Inflammatory macrophage treated with lipopolysaccharide for 1 hour (primary cell): ENCODE results near the gene TTYH3.
A peak's percentile ranks its signal among the peaks of the same experiment; 100 is the strongest.

ENCODE experiments used
- DNase-seq, 2 donors: peaks; one replicate each; pipeline ENCODE4 v3.0.0-alpha.2; 2020 to 2022

TTYH3 gene

DNA sequence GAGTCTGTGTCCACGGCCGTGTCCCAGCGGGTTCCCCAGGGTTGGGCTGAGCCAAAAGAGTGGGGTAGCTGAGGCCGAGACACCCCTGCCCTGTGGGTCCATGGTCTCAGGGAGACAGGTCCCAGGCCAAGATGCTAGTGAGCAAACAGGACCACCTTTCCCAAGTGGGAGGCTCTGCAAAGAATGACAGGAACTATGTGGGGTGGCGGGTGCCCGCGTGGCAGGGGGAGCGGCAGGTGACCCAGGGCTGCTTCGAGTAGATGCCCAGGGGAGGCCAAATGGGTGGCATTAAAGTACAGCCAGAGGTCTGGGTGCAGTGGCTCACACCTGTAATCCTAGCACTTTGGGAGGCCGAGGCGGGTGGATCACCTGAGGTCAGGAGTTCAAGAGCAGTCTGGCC lies 18.2 kb downstream of the TTYH3 start:
- DNase-seq = no peak

DNA sequence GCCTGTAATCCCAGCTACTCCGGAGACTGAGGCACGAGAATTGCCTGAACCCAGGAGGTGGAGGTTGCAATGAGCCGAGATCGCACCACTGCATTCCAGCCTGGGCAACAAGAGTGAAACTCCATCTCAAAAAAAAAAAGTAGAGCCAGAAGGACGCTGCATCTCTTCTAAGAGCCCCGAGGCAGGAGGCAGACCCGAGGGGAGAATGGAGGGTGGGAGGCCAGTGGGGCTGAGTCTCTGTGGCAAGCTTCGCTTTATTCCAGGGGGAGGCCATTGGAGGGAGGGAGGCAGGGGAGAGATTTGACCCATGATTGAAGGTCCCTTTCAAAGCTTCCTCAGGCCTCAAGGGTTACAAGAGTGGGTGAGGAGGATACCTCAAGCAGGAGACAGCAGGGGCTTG lies 18.7 kb downstream of the TTYH3 start:
- no peak for DNase-seq

DNA sequence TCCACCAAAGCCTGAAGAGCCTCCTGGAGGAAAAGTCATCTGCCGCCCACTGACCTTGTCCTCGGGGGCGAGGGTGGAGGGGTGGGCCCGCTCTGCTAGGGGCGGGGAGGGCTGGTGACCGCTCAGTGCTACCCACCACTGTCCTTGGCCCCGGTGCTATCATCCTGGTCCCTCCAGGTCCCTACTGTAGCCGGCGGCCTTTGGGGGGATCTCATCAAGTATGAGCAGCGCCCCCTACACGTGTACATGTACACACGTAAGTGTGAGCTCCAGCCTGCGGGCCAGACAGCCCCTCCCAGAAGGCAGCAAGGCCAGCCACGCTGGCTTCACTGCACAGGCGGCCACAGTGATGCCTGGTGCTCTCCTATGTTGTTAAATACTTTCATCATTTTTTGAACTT lies 19.6 kb downstream of the TTYH3 start:
- DNase-seq = no peak

DNA sequence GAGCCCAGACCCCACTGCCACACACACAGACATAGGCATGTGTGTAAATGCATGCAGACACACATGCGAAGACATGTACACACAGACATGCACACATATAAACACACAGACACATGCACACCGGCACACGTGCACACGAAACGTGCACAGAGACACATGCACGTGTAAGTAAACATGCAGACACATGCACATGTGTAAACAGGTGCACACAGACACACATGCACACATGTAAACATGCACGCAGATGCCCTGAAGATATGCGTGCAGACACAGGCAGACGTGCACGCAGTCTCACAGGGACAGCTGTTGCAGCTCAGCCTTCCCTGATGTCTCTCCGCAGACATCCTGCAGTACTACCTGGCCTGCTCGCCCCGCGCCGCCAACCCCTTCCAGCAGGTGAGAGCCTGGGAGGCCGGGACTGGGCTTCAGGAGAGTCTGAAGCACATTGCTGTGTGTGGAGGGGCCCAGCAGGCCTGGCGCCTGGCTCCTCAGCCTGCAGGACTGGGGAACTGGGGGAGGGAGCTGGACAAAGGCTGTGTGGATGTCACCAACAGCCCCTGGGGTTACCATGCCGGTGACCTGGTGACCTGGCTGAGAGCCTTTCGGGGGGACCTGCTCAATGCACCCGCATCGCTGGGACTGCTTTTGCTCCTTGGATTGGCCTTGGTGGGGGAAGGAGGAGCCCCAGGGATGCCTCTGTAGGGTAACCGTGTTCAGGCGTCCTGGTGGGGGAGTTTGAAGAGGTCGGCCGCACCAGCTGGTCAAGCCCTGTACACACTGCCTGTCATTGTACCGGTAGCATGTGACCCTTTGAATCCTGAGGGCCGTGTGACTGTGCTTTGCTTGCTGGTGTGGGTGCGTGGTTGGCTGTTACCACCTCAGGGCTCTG lies 20.3 kb downstream of the TTYH3 start:
- DNase-seq = no peak

DNA sequence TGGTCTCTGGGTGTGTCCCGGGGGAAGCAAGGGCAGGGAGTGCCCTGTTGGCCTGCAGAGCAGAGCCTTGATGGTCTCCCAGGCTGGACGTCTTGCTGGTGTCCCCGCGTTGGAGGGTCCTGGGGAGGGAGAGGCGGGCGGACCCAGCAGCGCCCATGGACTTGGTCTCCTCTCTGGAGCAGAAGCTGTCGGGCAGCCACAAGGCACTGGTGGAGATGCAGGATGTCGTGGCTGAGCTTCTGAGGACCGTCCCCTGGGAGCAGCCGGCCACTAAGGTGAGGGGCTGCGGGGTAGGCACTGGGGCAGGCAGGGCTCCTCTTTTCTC lies 20.9 kb downstream of the TTYH3 start:
- no peak for DNase-seq

DNA sequence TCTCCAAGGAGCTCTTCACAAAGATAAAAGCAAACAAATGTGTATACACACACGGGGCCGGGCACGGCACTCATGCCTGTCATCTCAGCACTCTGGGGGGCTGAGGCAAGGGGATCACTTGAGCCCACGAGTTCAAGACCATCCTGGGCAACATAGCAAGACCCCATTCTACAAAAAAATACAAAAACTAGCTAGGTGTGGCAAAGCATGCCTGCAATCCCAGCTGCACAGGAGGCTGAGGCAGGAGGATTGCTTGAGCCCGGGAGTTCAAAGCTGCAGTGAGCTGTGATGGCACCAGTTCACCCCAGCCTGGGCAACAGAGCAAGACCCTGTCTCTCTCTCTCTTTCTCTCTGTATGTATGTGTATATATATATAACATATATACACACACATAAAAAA lies 22.3 kb downstream of the TTYH3 start:
- no peak for DNase-seq

DNA sequence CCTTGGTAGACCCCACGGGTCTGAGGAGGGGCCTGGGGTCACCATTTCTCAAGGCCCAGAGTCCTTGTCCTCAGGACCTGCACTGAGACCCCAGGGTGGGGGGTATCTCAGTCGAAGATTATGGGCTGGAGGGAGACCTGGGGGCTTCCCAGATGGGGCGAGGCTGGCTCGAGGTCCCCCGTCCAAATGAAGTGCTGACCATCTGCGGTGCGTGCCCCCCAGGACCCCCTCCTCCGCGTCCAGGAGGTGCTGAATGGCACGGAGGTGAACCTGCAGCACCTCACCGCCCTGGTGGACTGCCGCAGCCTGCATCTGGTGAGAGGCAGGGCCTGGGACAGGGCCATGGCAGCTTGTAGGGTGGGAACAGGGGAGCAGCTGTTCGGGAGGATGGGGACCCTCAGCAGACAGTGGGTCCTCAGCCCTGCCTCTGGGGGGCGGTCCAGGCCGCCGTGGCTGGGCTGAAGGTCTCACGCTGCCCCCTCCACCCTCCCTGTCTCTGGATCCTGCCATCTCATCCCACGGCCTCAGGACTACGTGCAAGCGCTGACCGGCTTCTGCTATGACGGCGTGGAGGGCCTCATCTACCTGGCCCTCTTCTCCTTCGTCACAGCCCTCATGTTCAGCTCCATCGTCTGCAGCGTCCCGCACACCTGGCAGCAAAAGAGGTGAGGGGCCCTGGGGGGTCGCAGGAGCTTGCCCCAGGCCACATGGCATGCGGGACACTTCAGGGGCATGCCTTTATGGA lies 24.3 kb downstream of the TTYH3 start:
- DNase-seq = no peak

DNA sequence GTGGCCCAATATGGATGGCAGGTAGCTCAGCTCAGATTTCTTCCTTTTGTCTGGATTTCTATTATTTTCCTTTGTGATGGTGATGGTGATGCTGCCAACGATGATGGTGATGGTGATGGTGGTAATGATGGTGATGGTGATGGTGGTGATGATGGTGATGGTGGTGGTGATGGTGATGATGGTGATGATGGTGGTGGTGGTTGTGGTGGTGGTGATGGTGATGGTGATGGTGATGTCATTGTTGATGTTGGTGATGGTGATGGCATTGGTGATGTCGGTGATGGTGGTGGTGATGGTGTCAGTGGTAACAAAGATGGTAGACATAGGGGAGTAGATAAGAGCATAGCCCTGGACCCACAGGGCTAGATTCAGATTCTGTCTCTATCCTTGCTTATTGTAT lies 25.4 kb downstream of the TTYH3 start:
- no peak for DNase-seq

DNA sequence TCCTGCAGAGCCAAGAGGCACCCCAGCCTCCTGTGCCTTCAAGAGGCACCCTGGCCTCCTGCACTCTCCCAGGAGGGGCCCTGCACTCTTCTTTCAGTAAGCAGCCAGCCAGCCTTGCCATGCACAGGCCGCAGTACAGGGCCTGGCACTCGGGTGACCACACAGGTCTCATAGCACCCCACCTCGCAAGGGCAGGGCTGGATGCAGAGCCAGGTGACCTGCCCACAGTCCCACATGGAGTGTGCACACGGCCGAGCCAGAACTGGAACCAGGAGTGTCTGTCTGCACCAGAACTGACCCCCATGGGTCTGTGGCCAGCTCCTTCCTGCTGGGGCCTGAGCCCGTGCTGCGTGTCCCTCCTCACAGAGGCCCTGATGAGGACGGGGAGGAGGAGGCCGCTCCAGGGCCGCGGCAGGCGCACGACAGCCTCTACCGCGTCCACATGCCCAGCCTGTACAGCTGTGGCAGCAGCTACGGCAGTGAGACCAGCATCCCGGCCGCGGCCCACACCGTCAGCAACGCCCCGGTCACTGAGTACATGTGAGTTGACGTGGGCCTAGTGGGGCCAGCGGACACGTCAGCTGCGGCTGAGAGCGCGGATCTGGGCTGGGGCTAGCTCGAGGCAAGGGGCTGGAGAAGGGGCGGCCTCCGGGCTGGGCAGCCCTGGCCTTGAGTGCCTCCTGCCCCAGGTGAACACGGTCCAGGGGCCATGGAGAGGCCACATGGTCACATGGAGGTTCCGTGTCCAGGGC lies 26.3 kb downstream of the TTYH3 start:
- no peak for DNase-seq

DNA sequence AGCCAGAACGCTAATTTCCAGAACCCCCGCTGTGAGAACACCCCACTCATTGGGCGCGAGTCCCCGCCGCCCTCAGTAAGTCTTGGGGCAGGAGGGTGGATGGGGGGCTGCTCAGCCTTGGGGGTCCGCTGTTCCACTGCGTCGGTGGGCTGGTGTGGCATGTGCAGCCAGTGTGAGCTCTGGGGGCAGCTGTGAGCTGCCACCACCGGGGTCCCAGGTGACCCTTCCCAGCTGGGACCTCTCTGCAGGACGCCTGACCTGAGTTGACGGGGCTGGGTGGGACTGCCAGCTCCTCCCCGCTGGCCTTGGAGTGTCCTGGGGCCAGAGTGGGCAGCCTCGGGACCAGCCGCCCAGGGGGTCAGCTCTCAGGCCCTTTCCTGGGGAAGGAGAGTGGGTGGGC lies 27.2 kb downstream of the TTYH3 start:
- DNase-seq = no peak

DNA sequence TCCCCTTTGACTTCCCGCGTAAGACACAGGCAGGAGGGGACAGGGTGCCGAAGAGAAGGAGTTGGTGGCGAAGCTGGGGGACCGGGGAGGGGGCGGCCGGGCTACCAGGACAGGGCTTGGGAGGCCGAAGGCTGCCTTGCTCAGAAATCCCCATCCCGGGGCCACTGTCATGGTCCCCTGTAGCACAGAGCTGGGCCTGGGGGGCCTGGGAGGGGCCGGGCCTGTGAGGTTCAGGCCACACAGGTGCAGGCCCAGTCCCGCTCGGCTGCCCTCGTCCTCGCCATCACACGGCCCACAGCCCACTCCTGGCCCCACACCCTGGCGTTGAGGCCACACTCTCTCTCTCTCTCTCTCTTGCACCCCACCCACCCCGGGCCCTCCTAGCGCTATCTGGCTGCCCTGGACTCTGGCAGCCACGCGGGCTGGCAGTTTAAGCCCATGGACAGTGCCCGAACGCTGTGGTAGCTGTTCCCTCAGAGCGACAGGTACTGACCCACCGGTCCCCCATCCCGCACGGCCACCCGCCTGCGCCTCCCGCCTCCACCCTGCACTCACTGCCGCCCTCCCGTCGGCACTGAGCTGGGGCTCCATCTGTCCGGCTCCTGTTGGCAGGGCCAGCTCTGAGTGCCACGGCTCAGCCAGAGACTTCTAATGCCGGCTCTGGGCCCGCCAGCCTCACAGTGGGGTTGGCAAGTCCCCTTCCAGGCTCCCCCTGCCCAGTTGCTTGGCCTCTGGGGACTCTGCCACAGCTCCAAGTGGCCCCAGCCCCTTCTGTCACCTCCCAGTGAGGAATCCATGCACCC lies 28.0 kb downstream of the TTYH3 start:
- DNase-seq = no peak

DNA sequence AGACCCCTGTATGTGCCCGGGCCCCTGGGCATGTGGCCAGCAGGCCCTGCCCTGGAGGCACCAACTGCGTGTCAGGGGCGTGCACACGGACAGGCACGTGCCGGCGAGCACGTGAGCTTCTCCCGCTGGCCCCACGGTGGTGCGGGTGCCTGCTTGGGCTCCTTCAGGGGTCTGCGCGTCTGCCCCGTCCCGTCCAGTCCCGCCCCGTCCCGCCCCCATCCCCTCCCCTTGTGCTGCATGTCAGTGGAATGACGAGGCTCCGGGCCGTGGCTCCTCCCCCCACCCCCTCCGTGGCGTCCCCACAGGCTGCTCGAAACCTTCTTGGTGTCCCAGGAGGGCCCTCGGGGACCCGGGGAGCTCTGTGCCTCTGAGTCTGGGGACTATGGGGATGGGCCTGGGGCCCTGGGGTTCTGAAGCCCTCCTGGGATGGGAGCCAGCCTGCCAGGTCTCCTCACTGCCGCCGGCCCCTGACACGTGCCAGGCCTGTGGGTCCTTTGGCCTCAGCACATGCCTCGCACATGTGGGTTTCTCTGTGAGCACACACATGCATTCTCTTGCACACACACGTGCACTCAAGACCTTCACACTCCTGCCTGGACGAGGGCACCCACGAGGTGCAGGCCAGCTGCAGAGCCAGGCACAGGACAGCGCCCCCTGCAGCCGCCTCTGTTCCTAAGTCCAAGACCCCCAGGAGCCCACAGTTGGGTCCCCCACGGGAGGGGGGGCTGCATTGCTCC lies 28.7 kb downstream of the TTYH3 start:
- DNase-seq = no peak

DNA sequence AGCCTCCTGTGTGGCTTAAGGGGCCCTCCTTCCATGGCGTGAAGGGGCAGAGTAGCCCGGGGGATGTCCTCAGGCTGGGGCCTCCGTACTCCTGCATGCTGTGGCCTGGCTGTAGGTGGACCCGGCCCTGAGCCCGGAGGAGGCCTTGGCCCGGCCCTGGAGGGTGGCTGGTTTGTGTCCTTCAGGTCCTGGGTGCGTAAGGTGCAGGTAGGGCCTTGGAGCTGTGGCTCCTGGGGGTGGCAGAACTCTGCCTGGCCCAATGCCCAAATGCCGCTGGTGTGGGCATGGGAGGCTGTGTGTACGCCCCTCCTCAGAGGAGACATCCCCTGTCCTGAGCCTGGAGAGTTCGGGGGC lies 29.3 kb downstream of the TTYH3 start:
- no peak for DNase-seq

DNA sequence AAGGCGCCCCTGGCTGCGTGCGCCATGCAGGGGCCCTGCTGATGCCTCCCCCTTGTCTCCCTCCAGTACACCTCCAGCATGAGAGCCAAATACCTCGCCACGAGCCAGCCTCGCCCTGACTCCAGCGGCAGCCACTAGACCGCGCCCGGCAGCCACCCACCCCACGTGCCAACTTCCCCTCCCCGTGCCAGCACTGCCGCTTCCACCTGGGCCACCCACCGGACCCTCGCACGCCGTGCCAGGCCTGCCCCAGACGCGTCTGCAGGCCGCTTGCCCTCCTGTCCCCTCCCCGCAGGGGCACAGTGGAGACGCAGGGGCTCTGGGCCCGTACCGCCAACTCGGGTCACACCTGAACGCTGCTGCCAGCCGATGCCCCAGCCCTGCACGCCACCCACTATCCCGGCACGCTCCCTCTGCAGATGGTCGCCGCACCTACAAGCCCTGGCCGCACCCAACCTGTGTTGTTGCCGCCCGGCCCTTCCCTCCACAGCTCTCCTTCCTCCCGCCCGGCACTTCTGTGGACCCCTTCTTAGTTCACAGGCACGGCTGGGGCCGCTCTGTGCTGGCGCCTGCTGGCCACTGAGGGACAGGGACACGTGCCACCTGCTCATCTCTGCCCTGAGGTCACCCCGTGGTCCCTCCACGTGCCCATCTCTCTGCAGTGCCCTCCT lies 30.0 kb downstream of the TTYH3 start:
- no peak for DNase-seq

DNA sequence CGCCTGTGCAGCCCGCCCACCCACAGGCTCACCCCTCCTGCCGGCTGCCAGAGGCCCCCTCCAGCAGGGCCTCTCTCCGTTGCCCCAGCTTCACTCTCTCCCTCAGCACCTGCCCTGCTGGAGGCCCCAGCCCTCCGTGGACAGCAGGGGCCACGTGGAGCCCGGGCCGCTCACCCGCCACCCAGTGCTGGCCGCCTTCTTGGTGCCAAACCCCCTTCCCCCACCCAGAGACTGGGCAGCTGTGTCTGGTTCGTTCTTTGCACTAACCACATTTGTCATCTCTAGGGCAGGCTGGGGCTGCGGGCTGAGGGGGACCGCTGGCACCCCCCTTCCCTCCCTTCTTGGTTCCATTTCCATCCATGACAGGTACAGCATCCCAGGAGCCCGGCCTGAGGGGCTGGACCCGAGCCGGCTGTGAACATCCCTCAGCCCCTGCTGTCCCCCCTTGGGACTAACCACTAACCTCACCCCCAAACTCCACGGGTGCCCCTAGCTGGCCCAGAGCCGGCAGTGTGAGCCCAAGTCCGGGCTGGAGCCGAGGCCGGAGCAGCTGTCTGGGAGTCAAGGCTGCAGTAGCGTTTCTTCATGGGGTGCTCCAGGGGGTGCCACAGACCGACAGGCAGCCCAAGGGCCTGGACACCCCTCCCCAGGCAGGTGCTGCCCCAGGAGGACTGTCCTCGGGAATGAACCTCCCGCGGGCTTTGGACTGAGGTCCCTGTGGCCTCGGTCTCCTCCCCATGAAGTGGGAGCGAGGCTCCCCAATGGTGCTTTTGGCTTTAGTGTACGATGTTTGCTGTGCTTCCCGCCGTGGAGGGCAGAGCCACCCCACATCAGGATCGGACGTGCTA lies 30.7 kb downstream of the TTYH3 start:
- DNase-seq = no peak

DNA sequence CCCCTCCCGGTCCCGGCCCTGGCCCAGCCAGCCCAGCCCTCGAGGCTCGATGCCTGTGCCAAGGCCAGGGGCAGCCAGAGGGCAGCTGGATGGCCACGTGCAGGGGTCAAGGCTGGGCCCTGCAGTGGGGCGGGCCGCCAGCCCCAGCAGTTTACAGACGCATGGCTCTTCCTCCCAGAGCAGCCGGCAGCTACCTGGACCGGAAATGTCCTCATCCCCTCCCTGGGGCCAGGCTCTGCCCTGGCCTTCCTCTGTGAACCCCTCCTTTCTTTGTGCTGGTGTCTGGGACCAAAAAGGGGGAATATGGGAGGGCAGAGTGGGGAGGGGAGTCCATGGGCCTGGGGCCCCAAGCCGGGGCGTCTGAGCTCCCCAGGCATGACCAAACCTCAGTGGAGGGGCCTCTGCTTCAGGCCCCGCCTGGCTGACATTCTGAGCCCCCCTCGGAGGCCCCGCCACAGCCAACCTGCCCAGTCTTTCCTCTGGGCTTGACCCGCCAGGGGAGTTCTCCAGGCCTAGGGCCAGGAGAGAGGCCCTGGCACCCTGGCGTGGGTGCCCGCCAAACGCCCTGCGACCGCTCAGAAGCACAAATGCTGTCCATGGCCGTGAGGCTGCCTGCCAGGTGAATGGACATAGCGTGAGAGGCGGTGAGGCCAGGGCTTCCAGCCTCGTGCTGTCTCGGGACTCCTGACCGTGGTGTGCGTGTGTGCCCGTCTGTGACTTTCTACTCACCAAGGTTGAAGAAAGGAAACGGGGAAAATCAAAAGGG lies 31.5 kb downstream of the TTYH3 start:
- no peak for DNase-seq

DNA sequence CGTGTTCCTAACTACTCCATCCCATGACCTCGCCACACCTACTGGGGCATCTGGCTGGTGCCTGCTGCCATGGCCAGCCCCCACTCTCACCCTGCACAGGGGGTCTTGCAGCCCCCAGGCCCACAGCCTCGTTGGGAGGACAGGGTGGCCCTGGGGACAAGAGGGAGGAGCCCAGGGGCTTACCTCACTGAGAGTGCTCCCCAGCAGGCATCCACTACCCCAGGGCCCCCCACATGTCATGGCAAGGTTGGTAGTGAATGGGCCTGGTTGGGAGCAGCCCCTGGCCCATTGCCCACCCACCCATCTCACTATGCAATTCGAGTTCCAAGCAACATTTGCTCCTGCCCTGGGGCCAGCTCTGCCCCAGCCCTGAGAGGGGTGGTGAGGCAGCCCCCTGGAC lies 32.2 kb downstream of the TTYH3 start:
- no peak for DNase-seq

DNA sequence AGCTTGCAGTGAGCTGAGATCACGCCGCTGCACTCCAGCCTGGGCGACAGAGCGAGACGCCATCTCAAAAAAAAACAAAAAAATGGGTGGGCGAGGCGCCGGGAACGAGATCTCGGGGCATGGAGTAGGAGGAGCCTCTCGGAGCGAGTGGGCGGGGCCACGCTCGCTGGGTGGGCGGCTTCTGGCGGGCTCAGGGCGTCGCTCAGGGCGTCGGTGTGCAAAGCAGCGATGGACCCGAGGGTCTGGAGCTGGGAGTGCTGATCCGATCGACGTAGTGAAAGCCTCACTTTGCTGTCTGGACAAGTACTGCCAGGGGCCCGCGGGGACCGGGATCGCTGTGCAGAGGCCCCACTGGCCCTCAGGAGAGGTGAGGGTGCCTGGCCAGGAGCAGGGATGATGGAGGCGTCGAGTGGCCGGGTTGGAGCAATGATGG lies 33.6 kb downstream of the TTYH3 start:
- no peak for DNase-seq

DNA sequence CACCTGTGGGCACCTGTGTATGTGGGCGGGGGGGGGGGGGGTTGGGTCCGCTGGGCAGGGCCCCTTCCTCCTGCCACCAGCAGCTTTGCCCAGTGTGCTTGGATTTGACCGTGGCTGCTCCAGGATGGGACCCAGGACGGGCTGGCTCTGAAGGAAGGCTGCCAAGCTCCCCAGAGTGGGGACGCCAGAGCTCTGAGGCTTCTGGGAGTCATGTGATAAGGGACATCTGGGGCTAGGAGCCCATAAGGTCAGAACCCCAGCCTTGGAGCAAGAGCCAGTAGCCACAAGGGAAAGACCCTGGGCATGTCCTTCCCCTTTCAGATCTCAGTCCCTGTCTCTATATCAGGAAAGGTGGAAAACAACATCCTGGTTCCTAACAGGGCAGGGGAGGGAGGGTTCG lies 34.4 kb downstream of the TTYH3 start:
- DNase-seq = peak in 1 of 2 donors; percentile 33
